SKM-1 (cell line): ENCODE data around the gene ZNHIT2.
A peak's percentile ranks its signal among the peaks of the same experiment; 100 is the strongest.

Experiments used
- DNase-seq: peaks from one replicate; lab custom pipeline; 2025; ENCODE audit not compliant: unreplicated experiment; lab: John Stamatoyannopoulos, UW

ZNHIT2 gene

GRCh38 chr11:65134240-65134951 lies 16.9 kb upstream of the ZNHIT2 start, which contains the start of gene SYVN1:
Gene SYVN1, minus strand, starts transcription at chr11:65134519. Its CDS starts 918 bp downstream, at chr11:65133601.
- peak; percentile 86 for DNase-seq

GRCh38 chr11:65133724-65134123 lies 16.2 kb upstream of the ZNHIT2 start:
- no peak for DNase-seq

DNA sequence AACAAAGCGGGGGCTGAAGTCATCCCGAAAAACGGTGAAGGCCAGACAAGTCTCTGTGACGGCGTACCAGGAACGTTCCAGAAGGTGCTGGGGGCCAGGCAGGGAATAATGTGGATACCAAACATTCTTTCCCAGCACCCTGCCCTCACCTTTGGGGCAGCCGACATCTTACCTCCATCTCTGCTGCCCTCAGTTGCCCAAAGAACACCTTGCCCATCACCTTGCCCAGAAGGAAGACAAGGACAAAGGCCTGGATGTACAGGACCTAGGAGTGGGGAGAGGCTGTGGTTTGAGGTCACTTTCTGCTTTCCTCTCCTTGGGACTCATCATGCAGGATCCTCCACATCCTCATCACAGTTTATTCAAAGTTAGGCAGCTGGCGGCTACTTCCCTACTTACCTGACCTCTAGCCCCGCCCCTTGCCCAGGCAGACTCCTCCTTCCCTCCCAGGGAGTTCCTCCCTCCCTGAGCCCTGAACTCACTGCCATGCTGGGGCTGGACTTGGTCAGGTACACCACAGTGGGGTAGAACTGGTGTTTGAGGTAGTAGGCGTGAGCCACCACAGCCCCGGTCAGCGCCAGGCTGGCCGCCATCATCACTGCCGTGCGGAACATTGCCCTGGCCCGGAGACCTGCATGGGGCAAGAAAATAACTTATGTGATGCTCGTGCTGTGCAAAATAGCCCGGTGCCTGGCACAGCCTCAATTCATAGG lies 15.6 kb upstream of the ZNHIT2 start:
- peak; percentile 41 for DNase-seq

DNA sequence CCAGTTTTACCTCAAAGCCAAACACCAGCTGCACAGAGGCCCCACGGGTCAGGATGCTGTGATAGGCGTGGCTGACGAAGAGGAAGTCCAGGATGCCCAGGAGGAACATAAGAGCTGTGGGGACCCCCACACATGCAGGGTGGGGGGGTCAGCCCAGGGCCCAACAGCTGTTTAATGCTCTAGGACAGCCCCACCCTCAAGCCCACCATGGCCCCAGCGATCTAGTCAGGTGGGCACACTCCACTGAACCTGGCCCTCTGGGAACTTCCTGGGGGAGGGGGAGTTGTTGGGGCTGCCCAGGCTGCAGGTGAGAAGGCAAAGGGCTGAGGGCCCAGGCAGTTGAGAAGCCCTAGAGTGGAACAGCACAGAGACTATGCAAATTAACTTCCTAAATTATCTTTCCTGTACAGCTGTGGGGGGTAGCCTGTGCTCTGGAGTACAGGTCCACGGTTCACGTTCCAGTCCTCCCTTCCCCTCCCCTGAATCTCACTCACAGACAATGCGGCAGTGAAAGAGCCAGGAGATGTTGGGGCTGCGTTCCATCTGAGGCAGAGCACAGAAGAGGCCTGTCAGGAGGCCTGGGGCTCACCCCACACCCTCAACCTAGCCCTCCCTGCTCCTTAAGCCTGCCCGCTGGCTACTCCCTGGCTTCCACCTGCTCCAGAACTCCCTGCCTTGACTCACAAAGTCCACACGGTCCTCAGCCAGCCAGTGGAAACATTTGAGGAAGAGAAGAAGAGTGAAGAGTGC lies 14.9 kb upstream of the ZNHIT2 start:
- DNase-seq: no peak

DNA sequence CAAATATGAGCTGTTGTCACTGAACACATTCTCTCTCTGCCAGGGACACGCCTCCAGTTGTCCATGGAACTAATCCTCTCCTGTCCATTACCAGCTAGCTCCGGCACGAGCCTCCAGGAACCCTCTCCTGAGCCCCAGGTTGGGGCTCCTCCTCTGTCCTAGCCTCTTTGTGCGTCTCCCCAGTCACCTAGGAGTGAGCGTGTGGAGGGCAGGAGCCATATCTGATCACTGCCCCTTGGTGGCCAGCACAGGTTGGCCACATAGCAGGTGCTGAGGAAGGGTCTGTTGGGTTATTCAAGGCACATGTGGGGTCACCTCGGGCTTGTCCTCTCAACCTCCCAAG lies 14.4 kb upstream of the ZNHIT2 start:
- DNase-seq: no peak

DNA sequence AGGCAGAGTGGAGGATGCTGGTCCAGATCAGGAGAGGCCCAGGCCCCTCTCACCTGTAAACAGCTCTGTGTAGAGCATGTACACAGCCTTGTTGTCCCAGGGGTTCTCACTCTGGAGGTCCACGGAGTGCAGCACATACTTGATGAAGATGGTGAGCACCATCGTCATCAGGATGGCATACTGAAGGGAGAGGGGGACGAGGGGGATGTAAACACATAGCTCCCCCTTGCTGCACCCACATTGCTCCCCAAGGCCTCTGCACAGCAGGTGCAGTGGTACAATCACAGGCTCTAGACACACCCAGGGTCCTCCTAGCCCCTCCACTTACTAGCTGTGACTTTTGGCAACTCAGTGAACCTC lies 13.9 kb upstream of the ZNHIT2 start:
- DNase-seq: no peak

GRCh38 chr11:65130631-65131416 lies 13.3 kb upstream of the ZNHIT2 start:
- DNase-seq: no peak

GRCh38 chr11:65129649-65130441 lies 12.3 kb upstream of the ZNHIT2 start:
- no peak for DNase-seq

GRCh38 chr11:65128182-65129145 lies 11.0 kb upstream of the ZNHIT2 start:
- DNase-seq: no peak

DNA sequence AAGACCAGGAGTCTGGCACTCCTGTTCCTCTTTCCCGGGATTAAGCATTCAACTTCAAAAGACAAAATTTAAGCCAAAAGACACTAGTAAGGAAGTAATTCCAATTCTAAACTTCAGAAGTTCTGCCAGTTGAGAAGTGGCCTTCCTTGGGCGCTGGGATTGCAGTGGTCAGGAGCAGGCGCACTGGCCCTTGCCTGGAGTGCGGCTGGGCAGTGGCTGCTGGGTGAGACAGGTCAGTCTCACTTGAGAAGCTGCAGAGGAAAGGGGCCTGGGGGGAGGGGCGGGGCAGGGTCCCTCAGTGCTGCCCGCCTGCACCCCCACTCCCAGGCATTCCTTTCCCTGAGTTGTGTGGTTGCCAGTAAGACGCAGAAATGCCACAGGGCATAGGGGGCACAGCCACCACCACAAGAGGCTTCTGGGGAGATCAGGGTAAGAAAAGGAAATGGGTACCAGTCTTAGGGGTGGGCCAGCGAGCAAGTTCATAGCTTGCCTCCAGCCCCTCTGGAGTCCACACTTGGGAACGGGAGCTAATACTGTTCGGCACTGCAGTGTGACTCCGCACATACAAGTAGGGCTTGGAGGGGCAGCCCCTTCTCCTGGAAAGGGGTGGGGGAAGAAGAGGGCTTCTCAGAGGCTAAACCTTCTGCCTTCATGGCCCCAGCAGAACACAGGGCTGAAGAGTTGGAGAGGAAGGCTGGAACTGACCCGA lies 10.1 kb upstream of the ZNHIT2 start:
- DNase-seq: no peak

GRCh38 chr11:65126624-65127274 lies 9.2 kb upstream of the ZNHIT2 start:
- DNase-seq: no peak

- DNase-seq: no peak
These were observed 7.9 kb upstream of the ZNHIT2 start for GRCh38 chr11:65125197-65126056.

DNA sequence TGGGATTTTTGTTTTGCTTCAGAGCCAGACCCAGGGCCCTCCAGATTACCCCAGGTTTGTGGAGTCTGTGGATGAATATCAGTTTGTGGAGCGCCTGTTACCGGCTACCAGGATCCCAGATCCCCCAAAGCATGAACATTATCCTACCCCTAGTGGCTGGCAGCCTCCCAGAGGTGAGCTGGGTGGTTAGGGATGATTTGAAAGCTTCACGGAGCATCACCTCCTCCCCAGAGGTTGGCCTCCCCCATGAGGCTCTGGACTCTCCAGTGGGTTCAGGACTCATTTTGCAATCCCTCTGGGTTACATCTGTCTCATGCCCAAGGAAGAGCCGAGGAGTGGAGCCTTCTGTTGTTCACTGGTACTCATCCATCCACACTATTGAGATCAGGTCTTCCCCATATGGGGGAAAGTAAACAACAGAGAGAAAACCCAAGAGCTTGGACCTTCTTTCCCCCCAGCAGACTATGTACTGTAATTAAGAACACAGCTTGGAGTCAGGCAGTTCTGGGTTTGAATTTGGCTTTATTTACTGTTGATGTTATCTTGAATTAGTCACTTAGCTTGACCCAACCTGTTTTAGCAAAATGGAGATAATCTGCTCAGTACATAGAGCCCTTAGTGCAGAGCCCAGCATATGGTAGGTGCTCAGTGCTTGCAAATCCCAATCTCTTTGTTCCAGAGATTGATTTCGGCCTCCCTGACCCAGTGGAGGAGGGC lies 7.1 kb upstream of the ZNHIT2 start:
- DNase-seq: no peak

GRCh38 chr11:65121865-65122696 lies 4.6 kb upstream of the ZNHIT2 start, which contains the start of the genes FAU and MRPL49:
Gene FAU, minus strand, starts transcription at chr11:65122134. Its CDS starts 321 bp downstream, at chr11:65121813.
Gene MRPL49, plus strand, starts transcription at chr11:65122321. Its CDS starts 26 bp downstream, at chr11:65122347.
- DNase-seq: peak; percentile 99

DNA sequence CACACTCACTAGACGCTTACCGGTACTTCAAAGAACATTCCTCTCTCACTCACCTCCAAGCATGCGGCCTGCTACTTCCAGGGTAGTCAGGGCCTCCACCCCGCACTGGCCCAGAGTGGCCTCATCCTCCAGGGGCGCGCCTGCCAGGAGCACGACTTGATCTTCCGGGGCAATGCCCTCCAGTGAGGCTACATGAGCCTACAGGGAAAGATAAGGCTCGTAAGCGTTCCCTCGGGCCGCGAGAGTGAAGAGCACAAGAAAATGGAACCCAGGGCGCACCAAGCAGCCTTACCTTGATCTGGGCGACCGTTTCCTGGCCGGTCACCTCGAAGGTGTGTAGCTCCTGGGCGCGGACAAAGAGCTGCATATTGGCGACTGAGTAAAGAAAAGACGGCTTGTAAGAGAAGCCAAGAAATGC lies 4.0 kb upstream of the ZNHIT2 start:
- no peak for DNase-seq
